Transverse colon (tissue), 4 donors: ENCODE results near the gene EPHA1.

Experiments used
- POLR2AphosphoS5 ChIP-seq, 3 donors: sonication (generic); formaldehyde crosslinking; IDR thresholded peaks; one replicate each; pipeline ENCODE4 v1.6.1; 2016; ENCODE audit warnings: antibody characterized with exemption in 3 of 3
- TF ChIP-seq, protein P1 (sequence below), 5 experiments: fragments of 200-600 bp in 3 of 5; fragments of 450-650 bp in 2 of 5; sonication (generic) in 3 of 5; IDR thresholded peaks; 1 replicate in 2 of 5; 2 replicates in 3 of 5; pipeline ENCODE4 v1.5.1; 2016 to 2017; ENCODE audit warnings: antibody characterized with exemption in 5 of 5, inconsistent platforms in 3 of 5, mild to moderate bottlenecking in 2 of 5, moderate library complexity in 1 of 5

DNA sequence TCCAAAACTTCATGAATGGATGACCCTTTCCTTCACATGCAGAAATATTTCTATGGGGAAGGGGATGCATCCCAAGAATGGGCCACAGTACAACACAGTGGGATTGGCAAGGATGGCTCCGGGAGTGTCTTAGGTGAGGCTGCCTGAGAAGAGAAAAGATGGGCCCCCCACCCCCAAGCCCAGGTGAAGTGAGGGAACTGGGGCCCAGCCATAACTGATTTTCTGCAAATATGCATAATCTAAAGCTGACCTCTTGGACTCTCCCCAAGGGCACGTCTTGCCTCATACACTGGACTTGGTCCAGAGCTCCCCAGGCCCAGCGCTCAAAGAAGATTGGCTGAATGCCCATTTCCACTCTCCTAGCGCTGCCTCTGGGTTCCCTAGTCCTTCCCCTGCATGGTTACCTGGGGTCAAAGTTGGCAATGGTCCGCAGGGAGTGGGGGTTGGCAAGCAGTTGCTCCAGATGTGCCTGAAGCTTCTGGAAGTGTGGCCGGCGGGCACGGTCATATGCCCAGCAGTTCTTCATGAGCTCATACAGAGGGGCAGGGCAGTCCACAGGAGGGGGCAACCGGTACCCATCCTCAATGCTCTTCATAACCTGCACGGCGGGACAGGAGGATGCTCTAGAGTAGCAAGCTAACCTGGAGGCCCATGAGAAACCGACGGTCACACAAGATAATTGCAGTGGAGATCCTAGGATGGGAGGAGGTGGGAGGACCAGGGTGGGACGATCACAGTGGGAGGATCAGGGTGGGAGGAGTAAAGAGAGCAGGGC lies 15.2 kb downstream of the EPHA1 start:
- TF ChIP-seq, protein P1, sequence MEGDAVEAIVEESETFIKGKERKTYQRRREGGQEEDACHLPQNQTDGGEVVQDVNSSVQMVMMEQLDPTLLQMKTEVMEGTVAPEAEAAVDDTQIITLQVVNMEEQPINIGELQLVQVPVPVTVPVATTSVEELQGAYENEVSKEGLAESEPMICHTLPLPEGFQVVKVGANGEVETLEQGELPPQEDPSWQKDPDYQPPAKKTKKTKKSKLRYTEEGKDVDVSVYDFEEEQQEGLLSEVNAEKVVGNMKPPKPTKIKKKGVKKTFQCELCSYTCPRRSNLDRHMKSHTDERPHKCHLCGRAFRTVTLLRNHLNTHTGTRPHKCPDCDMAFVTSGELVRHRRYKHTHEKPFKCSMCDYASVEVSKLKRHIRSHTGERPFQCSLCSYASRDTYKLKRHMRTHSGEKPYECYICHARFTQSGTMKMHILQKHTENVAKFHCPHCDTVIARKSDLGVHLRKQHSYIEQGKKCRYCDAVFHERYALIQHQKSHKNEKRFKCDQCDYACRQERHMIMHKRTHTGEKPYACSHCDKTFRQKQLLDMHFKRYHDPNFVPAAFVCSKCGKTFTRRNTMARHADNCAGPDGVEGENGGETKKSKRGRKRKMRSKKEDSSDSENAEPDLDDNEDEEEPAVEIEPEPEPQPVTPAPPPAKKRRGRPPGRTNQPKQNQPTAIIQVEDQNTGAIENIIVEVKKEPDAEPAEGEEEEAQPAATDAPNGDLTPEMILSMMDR (IDR thresholded peaks at IDR 0.05): no peak
- TF ChIP-seq POLR2AphosphoS5 (IDR thresholded peaks at IDR 0.05): no peak
